ENCODE measurements around the gene BCL2L13.

Gene BCL2L13

GRCh38 chr22:17724678-17725499 is 86.3 kb downstream of the BCL2L13 start:
- no peak for DNase-seq (ENCODE audit: low read depth in 1 of 2, low spot score in 1 of 2)
- no peak for TF ChIP-seq GABPA (IDR thresholded peaks at IDR 0.05; ENCODE audit: low read depth)
- Histone ChIP-seq H3K4me3 (replicated peaks; ENCODE audit: insufficient read depth, low read length) (no peak overlapping the region), H3K27me3 (ENCODE audit: insufficient read depth, poor library complexity, severe bottlenecking) (no peaks in the 10 kb centered on the region), H3K27ac (replicated peaks) (peak overlapping the region; percentile 9; the same call in 1 of the 2 replicates)

DNA sequence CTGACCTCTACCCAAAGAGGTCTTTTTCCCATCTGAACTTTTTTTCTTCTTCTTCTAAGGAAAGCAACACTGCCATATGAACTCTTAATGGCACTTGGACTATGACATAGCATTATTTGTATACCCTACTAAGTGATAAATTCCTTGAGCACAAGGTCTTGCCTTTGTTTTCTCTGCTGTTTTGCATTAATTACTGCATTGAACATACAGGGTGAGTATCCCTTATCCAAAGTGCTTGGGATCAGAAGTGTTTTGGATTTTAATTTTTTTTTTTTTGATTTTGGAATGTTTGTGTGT is 86.9 kb downstream of the BCL2L13 start:
- TF ChIP-seq SPI1 (IDR thresholded peaks at IDR 0.05; ENCODE audit: borderline replicate concordance, low read depth) = no peak
- TF ChIP-seq, protein P1, sequence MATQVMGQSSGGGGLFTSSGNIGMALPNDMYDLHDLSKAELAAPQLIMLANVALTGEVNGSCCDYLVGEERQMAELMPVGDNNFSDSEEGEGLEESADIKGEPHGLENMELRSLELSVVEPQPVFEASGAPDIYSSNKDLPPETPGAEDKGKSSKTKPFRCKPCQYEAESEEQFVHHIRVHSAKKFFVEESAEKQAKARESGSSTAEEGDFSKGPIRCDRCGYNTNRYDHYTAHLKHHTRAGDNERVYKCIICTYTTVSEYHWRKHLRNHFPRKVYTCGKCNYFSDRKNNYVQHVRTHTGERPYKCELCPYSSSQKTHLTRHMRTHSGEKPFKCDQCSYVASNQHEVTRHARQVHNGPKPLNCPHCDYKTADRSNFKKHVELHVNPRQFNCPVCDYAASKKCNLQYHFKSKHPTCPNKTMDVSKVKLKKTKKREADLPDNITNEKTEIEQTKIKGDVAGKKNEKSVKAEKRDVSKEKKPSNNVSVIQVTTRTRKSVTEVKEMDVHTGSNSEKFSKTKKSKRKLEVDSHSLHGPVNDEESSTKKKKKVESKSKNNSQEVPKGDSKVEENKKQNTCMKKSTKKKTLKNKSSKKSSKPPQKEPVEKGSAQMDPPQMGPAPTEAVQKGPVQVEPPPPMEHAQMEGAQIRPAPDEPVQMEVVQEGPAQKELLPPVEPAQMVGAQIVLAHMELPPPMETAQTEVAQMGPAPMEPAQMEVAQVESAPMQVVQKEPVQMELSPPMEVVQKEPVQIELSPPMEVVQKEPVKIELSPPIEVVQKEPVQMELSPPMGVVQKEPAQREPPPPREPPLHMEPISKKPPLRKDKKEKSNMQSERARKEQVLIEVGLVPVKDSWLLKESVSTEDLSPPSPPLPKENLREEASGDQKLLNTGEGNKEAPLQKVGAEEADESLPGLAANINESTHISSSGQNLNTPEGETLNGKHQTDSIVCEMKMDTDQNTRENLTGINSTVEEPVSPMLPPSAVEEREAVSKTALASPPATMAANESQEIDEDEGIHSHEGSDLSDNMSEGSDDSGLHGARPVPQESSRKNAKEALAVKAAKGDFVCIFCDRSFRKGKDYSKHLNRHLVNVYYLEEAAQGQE (IDR thresholded peaks at IDR 0.05; ENCODE audit: insufficient replicate concordance, low read depth) = no peak
- TF ChIP-seq POLR2AphosphoS5 (IDR thresholded peaks at IDR 0.05; ENCODE audit: low read depth) = no peak
- TF ChIP-seq, protein P2, sequence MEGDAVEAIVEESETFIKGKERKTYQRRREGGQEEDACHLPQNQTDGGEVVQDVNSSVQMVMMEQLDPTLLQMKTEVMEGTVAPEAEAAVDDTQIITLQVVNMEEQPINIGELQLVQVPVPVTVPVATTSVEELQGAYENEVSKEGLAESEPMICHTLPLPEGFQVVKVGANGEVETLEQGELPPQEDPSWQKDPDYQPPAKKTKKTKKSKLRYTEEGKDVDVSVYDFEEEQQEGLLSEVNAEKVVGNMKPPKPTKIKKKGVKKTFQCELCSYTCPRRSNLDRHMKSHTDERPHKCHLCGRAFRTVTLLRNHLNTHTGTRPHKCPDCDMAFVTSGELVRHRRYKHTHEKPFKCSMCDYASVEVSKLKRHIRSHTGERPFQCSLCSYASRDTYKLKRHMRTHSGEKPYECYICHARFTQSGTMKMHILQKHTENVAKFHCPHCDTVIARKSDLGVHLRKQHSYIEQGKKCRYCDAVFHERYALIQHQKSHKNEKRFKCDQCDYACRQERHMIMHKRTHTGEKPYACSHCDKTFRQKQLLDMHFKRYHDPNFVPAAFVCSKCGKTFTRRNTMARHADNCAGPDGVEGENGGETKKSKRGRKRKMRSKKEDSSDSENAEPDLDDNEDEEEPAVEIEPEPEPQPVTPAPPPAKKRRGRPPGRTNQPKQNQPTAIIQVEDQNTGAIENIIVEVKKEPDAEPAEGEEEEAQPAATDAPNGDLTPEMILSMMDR (IDR thresholded peaks at IDR 0.05; ENCODE audit: insufficient read depth, low read length) = no peak
- no peak for TF ChIP-seq GABPA (IDR thresholded peaks at IDR 0.05; ENCODE audit: low read depth)
- peak overlapping the region; percentile 9; the same call in 1 of the 2 replicates for H3K27ac ChIP-seq (replicated peaks)
- H3K27me3 ChIP-seq (ENCODE audit: insufficient read depth, poor library complexity, severe bottlenecking) = no peaks in the 10 kb centered on the region
- H3K4me3 ChIP-seq (replicated peaks; ENCODE audit: insufficient read depth, low read length) = no peak overlapping the region
- DNase-seq (ENCODE audit: low read depth in 1 of 2, low spot score in 1 of 2) = no peak

DNA sequence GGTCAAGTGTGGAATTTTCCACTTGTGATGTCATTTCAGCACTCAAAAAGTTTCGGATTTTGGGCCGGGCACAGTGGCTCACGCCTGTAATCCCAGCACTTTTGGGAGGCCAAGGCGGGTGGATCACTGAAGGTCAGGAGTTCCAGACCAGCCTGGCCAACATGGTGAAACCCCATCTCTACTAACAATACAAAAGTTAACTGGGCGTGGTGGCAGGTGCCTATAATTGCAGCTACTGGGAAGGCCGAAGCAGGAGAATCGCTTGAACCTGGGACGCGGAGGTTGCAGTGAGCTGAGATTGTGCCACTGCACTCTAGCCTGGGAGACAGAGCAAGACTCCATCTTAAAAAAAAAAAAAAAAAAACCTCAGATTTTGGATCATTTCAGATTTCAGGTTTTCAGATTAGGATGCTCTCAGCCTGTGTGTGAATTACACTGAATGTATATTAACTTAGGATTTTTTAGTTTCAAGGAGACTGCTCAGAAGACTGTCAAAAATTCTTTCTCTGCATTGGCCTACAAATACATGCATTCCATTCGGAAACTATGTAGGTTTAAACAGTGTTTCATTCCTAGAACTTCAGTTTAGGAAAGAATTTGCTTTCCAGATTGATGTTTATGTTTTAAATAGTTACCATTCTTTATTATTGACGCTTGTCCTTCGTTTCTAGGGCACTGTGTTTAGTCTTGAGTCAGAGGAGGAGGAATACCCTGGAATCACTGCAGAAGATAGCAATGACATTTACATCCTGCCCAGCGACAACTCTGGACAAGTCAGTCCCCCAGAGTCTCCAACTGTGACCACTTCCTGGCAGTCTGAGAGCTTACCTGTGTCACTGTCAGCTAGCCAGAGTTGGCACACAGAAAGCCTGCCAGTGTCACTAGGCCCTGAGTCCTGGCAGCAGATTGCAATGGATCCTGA is 87.7 kb downstream of the BCL2L13 start:
- Histone ChIP-seq H3K27ac (replicated peaks) (peak overlapping the region; percentile 64), H3K27me3 (ENCODE audit: insufficient read depth, poor library complexity, severe bottlenecking) (no peaks in the 10 kb centered on the region), H3K4me3 (replicated peaks; ENCODE audit: insufficient read depth, low read length) (no peak overlapping the region)
- DNase-seq (ENCODE audit: low read depth in 1 of 2, low spot score in 1 of 2) = no peak
- TF ChIP-seq SPI1 (IDR thresholded peaks at IDR 0.05; ENCODE audit: borderline replicate concordance, low read depth) (no peak), POLR2AphosphoS5 (IDR thresholded peaks at IDR 0.05; ENCODE audit: low read depth) (no peak), GABPA (IDR thresholded peaks at IDR 0.05; ENCODE audit: low read depth) (no peak)
- TF ChIP-seq, protein P2 (IDR thresholded peaks at IDR 0.05; ENCODE audit: insufficient read depth, low read length) = no peak
- TF ChIP-seq, protein P1 (IDR thresholded peaks at IDR 0.05; ENCODE audit: insufficient replicate concordance, low read depth) = no peak
